GM12873 (cell line): ENCODE measurements around the gene SREBF1.

Experiments used
- TF ChIP-seq, protein P1 (sequence below): IDR thresholded peaks from 2 replicates; pipeline ENCODE4 v1.5.1; 2012; ENCODE audit warnings: low read depth, mild to moderate bottlenecking, moderate library complexity, low read length, control low read depth; ENCODE audit not compliant: insufficient read depth; ENCODE audit errors: missing control alignments

SREBF1 gene

DNA sequence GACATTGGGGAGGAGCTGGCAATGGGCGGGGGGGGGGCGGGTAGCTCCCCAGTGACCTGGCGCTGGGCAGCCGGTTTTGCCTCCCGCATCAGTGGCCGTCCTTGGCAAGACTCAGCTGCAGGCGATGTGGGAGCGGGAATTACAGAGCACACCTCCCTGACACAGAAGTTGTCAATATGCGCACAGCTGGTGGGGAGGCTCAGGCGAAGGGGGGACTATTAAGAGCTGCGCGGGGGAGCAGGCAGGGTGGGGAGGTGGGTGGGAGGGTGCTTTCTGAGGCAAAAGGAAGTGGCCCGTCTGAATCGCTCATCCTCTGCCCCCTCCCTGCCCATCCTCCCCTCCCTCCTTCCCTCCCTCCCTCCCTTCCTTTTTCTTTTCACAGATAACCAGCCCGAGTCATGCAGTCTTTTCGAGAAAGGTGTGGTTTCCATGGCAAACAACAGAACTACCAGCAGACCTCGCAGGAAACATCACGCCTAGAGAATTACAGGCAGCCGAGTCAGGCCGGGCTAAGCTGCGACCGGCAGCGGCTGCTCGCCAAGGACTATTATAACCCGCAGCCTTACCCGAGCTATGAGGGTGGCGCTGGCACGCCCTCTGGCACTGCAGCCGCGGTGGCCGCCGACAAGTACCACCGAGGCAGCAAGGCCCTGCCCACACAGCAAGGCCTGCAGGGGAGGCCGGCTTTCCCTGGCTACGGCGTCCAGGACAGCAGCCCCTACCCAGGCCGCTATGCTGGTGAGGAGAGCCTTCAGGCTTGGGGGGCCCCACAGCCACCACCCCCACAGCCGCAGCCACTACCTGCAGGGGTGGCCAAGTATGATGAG is 44.0 kb downstream of the SREBF1 start:
- TF ChIP-seq, protein P1, sequence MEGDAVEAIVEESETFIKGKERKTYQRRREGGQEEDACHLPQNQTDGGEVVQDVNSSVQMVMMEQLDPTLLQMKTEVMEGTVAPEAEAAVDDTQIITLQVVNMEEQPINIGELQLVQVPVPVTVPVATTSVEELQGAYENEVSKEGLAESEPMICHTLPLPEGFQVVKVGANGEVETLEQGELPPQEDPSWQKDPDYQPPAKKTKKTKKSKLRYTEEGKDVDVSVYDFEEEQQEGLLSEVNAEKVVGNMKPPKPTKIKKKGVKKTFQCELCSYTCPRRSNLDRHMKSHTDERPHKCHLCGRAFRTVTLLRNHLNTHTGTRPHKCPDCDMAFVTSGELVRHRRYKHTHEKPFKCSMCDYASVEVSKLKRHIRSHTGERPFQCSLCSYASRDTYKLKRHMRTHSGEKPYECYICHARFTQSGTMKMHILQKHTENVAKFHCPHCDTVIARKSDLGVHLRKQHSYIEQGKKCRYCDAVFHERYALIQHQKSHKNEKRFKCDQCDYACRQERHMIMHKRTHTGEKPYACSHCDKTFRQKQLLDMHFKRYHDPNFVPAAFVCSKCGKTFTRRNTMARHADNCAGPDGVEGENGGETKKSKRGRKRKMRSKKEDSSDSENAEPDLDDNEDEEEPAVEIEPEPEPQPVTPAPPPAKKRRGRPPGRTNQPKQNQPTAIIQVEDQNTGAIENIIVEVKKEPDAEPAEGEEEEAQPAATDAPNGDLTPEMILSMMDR, result no peak

DNA sequence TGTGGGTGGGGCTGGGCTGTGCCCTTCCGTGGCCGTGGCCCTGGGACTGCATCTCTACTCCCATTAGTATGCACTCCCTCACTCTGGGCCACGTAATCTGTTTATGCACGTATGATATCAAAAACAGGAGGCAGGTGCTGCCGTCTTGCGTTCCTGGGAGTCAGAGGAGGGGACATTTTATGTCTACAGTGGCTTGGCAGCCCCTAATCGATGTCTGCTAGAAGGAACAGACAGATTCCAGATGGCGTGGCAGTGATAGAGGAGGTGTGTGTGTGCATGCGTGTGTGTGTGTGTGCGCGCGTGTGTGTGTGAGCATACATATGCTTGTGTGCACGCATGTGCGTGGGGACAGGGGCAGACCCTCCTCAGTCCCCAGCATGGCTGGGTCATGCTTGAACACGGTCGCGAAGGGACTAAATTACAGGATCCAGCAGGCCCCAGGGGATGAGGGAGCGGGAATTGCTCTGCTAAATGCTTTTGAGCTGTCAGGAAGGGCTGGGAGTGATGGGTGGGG is 44.7 kb downstream of the SREBF1 start:
- TF ChIP-seq, protein P1, result no peak

DNA sequence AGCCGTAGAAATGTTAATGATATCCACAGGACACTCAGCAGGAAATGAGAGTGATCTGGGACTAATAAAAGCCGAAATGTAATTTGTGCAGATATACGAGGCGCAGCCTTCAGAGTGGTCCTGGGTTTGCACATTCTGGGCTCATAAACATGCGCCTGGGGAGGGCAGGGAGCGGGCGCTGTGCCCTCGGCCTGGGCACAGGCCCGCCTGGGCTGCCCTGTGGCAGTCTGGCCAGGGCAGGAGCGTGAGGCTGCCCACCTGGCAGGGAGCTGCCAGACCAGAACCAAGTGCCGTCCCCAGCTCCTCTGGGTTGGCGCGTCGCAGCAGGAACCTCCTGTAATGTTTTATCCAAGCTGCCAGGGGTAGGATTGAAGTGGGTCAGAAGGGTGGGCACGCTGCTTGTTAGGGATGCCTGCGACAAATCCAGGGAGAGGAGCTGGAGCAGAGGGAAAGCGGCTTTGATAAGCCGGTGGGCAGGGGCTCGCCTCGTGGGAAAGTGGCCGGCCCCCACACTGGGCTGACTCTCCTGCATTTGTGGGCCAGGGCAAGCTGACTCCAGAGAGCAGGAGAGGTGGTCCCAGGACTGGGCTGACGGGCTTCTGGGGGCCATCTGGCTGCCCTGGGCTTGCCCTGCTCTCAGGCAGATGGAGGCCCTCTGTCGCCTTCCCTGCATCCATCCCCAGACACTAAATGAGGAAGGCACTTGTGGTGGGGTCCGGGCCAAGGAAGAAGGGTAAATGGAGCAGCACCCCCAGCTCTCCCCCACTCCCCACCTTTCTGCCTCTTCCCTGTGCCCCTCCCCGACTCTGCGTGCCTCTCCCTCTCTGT is 45.9 kb downstream of the SREBF1 start:
- TF ChIP-seq, protein P1, result no peak

DNA sequence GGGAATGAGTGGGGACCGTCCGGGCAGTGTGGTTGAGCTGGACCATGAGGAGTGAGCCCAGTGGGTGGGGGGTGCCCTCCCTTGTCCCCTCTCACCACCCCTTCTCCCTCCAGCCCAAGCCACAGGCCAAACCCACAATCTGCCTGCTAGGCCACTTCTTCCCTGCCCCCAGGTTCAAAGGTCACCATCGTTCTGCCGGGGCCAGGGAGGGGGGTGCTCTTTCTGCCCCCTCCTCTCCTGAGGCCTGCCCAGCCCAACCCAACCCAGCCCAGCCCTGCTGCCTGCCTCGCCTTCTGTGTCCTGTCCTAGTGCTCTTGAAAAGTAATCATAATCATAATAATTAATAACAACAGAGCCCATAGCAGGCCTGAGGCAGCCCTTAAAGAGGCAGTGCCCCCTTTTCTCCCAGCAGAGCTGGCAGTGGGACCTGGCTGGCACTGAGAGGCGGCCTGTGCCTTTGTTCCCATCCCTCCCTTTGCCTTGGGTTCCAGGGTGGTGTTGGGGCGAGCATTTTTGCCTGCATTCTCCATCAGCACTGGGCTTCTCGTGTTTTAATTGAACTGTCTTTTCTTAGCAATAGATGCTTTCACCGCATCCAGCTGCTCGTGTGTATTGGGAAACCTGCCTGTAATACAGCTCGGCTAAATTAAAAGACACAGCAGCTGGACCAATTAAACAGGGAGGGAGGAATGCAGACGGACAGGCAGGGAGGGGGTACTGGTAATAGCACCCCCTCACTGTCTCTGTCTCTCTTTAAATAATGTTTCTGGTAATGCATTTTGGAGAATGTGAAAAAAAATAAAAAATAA is 46.8 kb downstream of the SREBF1 start:
- TF ChIP-seq, protein P1, result no peak

DNA sequence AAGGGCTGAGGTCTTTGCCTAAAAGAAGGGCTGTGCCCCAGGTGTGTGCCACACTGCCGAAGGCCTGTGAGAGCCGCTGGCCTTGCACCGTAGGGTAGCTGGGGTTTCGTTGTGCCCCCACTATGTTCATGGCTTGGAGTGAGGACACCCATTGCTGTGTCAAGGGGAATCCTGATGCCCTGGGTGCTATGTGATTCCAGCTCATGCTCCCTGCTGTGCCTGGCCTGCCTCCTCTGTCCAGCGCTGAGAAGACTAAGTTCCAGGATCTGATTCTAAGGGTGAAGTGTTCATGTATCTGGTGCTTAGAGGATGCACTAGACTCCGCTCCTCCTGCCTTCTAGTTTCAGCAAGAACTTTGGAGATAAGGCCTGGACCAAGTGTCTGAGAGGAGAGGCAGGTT is 47.4 kb downstream of the SREBF1 start:
- TF ChIP-seq, protein P1, result no peak

DNA sequence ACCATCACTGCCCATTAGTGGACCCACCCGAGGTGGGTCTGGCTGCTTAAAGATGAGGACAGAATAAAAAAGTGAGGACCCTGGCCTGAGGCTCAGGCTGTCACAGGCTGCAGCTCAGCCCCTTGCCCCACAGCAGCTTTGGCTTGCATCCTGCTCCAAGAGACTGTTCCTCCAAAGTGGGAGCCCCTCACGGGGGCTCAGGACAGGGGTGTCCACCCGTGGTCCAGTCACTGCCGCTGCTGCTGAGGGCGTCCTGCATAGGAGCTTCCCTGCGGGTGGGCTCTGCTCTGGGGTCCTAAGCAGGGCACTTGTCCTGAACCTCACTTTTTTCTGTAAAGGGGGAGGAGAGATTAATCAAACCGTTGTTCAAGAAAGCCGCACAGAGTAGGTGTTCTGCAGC is 47.8 kb downstream of the SREBF1 start:
- TF ChIP-seq, protein P1, result no peak
